Esophagus squamous epithelium (tissue), 4 donors: Measurements from ENCODE around the gene STXBP6.

Experiments used
- POLR2A ChIP-seq, 4 donors: fragments of 450-650 bp; IDR thresholded peaks; one replicate each; pipeline ENCODE4 v1.6.1; 2017; ENCODE audit warnings: antibody characterized with exemption in 4 of 4, mild to moderate bottlenecking in 4 of 4, moderate library complexity in 3 of 4
- TF ChIP-seq, protein P1 (sequence below), 6 experiments: fragments of 450-650 bp in 4 of 6; fragments of 200-600 bp in 2 of 6; sonication (generic) in 2 of 6; IDR thresholded peaks; one replicate each; pipeline ENCODE4 v1.5.1; 2016 to 2019; ENCODE audit warnings: antibody characterized with exemption in 6 of 6, mild to moderate bottlenecking in 4 of 6, moderate library complexity in 4 of 6

GRCh38 chr14:24851837-24852236 is 198.1 kb downstream of the STXBP6 start:
- TF ChIP-seq, protein P1, sequence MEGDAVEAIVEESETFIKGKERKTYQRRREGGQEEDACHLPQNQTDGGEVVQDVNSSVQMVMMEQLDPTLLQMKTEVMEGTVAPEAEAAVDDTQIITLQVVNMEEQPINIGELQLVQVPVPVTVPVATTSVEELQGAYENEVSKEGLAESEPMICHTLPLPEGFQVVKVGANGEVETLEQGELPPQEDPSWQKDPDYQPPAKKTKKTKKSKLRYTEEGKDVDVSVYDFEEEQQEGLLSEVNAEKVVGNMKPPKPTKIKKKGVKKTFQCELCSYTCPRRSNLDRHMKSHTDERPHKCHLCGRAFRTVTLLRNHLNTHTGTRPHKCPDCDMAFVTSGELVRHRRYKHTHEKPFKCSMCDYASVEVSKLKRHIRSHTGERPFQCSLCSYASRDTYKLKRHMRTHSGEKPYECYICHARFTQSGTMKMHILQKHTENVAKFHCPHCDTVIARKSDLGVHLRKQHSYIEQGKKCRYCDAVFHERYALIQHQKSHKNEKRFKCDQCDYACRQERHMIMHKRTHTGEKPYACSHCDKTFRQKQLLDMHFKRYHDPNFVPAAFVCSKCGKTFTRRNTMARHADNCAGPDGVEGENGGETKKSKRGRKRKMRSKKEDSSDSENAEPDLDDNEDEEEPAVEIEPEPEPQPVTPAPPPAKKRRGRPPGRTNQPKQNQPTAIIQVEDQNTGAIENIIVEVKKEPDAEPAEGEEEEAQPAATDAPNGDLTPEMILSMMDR (IDR thresholded peaks at IDR 0.05): no peak
- TF ChIP-seq POLR2A (IDR thresholded peaks at IDR 0.05): no peak
